Measurements from ENCODE around the gene RGL3.
"Not testable (repeated sequence)": the region's sequence is repeated elsewhere in the genome, so short reads cannot be mapped to it uniquely, and the experiment has no call there.

The RGL3 gene

GRCh38 chr19:11410682-11411081, 8.4 kb downstream of the RGL3 start:
- no peak for DNase-seq (ENCODE audit: low read depth)
- no peak overlapping the region for H3K4me3 ChIP-seq (ENCODE audit: low read depth, low read length)
- no peak for TF ChIP-seq CTCF (IDR thresholded peaks at IDR 0.05; ENCODE audit: insufficient read depth, low read depth, low read length, missing control alignments)

- H3K4me3 ChIP-seq (ENCODE audit: low read depth, low read length): no peak overlapping the region
- no peak for TF ChIP-seq CTCF (IDR thresholded peaks at IDR 0.05; ENCODE audit: insufficient read depth, low read depth, low read length, missing control alignments)
- no peak for DNase-seq (ENCODE audit: low read depth)
Observed at GRCh38 chr19:11408591-11408990, 10.5 kb downstream of the RGL3 start.

GRCh38 chr19:11406703-11407236, 12.3 kb downstream of the RGL3 start:
- DNase-seq (ENCODE audit: low read depth): not testable (repeated sequence)

GRCh38 chr19:11405846-11406643, 13.1 kb downstream of the RGL3 start:
- DNase-seq (ENCODE audit: low read depth): peak; percentile 18
- H3K4me3 ChIP-seq (ENCODE audit: low read depth, low read length): no peak overlapping the region
- TF ChIP-seq CTCF (IDR thresholded peaks at IDR 0.05; ENCODE audit: insufficient read depth, low read depth, low read length, missing control alignments): peak; percentile 28

More at GRCh38 chr19:11406703-11407236, 12.3 kb downstream of the RGL3 start:
- not testable (repeated sequence) for H3K4me3 ChIP-seq (ENCODE audit: low read depth, low read length)

GRCh38 chr19:11404588-11405222, 14.4 kb downstream of the RGL3 start:
- H3K4me3 ChIP-seq (ENCODE audit: low read depth, low read length): no peak overlapping the region
- no peak for TF ChIP-seq CTCF (IDR thresholded peaks at IDR 0.05; ENCODE audit: insufficient read depth, low read depth, low read length, missing control alignments)
- no peak for DNase-seq (ENCODE audit: low read depth)

- H3K4me3 ChIP-seq (ENCODE audit: low read depth, low read length): no peak overlapping the region
- TF ChIP-seq CTCF (IDR thresholded peaks at IDR 0.05; ENCODE audit: insufficient read depth, low read depth, low read length, missing control alignments): no peak
- DNase-seq (ENCODE audit: low read depth): no peak
Observed at GRCh38 chr19:11401808-11402543, 17.1 kb downstream of the RGL3 start.

- no peak overlapping the region for H3K4me3 ChIP-seq (ENCODE audit: low read depth, low read length)
- no peak for TF ChIP-seq CTCF (IDR thresholded peaks at IDR 0.05; ENCODE audit: insufficient read depth, low read depth, low read length, missing control alignments)
- no peak for DNase-seq (ENCODE audit: low read depth)
Observed at GRCh38 chr19:11400798-11401197, 18.3 kb downstream of the RGL3 start.
